Measurements from ENCODE around the gene SPINK9.

DNA sequence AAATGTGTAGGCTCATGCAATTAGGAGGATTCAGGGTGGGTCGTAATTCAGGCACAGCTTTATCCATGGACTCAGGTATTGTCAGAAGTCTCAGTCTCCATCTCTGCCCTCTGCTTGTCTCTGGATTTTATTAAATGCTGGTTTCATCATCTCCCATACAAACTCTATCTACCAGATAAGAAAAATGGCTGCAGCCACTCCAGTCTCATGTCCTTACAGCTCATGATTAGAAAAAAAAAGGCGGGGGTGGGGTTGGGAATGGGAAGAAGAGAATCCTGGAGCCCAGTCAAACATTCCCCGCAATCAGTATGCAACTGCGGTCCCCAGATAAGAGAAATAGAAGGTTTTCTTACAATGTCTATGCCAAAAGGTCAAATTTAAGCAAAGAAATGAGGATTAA is 40.8 kb downstream of the SPINK9 start:
- TF ChIP-seq YY1 (IDR thresholded peaks at IDR 0.05; ENCODE audit: insufficient read depth, insufficient read length) (no peak), ZNF274 (IDR thresholded peaks at IDR 0.05; ENCODE audit: low read depth, low read length) (no peak)
